ENCODE data around the gene COLEC12.

Gene COLEC12

DNA sequence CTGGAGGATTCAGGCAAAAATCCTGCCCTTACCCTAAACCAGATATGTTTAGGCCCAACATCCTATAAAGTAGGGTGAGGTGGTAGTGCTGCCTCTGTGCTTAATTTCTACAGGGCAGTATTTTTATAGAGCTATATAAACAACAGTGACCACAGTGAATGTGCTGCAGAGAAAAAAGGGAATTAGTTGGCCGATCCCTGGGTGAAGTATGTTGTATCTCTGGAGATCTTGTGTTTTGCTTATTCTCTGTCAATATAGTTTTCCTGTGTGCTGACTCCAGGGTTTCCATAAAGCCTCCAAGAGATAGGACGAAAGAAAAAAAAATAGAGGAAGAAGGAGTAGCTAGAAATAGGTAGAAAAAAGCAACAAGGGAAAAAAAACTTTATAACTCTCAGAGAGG is 143.7 kb downstream of the COLEC12 start:
- DNase-seq, result no peak
- intact Hi-C loops (cut with DNase I), result no loop called here

DNA sequence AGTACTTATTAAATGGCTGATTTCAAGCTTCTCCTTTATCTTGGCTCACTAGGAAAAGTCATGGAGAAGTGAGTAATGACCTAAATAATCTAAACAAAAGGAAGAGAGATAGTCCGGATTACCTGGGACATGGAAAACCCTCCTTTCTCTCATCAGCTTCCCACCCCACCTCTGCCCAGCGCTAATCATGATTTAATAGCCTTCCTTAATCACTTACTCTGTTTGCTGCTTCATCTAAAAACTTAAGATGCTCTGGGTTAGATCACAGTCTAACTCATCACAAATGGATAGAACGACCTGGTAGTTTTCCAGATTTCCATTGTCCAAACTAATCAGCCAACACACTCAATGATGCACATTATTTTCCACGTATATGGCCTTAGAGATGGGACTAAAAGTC is 144.8 kb downstream of the COLEC12 start:
- intact Hi-C loops (cut with DNase I), result no loop called here
- no peak for DNase-seq

DNA sequence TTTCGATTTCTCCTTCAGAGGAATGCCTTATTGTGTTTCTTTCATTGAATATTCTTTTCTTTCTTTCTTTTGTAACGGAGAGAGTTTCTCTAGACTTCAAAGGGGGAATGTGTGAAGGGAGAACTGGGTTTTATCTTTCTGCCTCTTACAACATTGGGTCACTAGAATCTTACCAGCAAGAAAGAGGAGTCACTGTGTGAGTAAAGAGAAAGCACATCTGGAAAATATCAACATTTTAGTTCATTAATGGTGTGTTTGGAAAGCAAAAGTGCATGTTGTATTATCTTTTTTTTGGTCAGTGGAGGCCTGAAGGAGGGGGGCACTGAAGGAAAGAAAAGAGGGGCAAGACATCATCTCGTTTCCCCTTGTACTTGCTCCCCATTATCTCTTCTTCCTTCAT is 146.0 kb downstream of the COLEC12 start:
- DNase-seq, result no peak
- intact Hi-C loops (cut with DNase I), result no loop called here

GRCh38 chr18:354003-354402 is 146.5 kb downstream of the COLEC12 start:
- intact Hi-C loops (cut with DNase I), result no loop called here
- no peak for DNase-seq

- DNase-seq, result no peak
- intact Hi-C loops (cut with DNase I), result no loop called here
Observed at GRCh38 chr18:352438-352837, 148.1 kb downstream of the COLEC12 start.

DNA sequence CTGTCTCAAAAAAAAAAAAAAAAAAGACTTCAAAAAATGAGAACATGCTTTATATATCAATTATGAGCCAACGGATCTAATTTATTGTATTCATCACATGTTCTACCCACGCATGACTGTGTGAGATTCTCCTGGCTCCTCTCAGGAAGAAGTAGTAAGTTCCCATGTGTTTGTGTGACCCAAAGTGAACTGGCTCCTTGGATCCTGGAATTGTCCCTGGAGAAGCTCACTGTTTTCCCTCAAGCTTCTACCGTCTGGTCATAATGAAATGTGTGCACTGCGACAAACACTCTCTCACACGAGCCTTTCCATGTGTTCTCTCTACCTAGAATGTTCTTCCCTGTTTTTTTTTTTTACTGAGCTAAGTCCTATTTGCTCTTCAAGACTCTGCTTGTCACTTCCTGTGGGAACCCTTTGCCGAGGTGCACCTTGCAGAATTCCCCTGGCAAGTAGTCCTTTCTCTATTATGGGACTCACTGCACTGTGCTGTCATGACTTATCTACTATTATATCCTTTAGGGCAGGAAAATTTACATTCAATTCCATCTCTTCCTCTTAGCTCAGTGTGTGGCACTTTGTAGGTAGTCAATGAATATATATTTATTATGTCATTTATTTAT is 149.4 kb downstream of the COLEC12 start:
- DNase-seq, result no peak
- intact Hi-C loops (cut with DNase I), result no loop called here

GRCh38 chr18:346600-346999 is 153.9 kb downstream of the COLEC12 start:
- intact Hi-C loops (cut with DNase I), result no loop called here
- no peak for DNase-seq

DNA sequence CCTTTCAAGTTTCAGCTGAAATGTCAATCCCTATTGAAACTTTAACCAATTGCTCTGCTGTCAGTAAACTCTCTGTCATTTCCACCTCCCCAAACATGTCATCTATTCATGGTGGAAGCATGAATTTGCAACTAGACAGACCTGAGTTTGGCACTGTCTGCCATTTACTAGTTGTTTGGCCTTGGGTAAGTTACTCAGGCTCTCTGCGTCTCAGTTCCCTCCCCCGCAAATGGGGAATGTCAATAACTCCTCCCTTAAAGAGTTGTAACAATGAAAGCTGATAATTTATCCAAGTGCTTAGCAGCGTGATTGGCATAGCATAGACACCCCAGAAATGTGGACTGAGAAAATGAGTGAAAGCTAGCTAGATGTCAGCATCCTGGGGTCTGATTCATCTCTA is 159.4 kb downstream of the COLEC12 start:
- intact Hi-C loops (cut with DNase I), result no loop called here

DNA sequence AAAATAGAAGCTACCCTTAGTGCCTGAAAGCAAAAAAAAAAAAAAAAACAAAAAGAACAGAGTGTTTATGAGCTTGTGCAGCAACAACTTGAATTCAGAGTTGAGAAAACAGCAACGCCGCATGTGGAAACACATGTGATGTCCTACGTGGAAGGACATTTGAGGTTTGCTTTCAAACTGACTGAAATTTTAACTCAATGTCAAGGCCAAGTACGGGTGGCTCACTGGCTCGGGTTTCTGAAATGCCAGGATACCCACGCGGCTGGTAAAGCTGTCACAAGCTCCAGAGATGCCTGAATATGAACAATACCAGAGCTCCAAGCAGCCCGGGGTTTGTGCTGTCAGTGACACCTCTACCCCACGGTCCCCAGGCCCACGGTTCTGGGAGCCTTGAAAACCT is 160.5 kb downstream of the COLEC12 start:
- no peak for DNase-seq
- intact Hi-C loops (cut with DNase I), result no loop called here

More for the DNA sequence above, 159.4 kb downstream of the COLEC12 start:
- no peak for DNase-seq

GRCh38 chr18:339200-339599 is 161.3 kb downstream of the COLEC12 start:
- intact Hi-C loops (cut with DNase I), result no loop called here
- no peak for DNase-seq

DNA sequence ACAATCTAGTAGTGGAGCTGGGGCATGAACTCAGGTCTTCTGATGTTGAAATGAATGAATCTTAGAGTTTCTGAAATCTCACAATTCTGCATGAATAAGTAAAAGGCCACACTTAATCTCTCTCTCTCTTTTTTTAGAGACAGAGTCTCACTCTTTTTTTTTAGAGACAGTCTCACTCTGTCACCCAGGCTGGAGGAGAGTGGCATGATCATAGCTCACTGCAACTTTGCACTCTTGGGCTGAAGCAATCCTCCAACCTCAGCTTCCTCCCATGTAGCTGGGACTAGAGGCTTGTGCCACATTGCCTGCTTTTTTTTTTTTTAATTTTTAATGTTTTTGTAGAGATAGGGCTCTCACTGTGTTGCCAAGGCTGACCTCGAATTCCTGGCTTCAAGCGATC is 163.8 kb downstream of the COLEC12 start:
- no peak for DNase-seq
- intact Hi-C loops (cut with DNase I), result no loop called here

- intact Hi-C loops (cut with DNase I), result no loop called here
- no peak for DNase-seq
Observed at GRCh38 chr18:335733-336132, 164.8 kb downstream of the COLEC12 start.

GRCh38 chr18:334575-335132 is 165.8 kb downstream of the COLEC12 start:
- DNase-seq, result no peak
- intact Hi-C loops (cut with DNase I), result no loop called here

GRCh38 chr18:332721-333510 is 167.6 kb downstream of the COLEC12 start:
- intact Hi-C loops (cut with DNase I), result no loop called here
- DNase-seq, result peak in 32 of 42 donors; percentile 8 to 72 (median 28)

GRCh38 chr18:332007-332406 is 168.5 kb downstream of the COLEC12 start:
- no peak for DNase-seq

GRCh38 chr18:331221-331821 is 169.2 kb downstream of the COLEC12 start:
- intact Hi-C loops (cut with DNase I), result no loop called here
- peak in 9 of 42 donors; percentile 9 to 52 (median 16) for DNase-seq

More at GRCh38 chr18:332007-332406, 168.5 kb downstream of the COLEC12 start:
- intact Hi-C loops (cut with DNase I), result no loop called here

DNA sequence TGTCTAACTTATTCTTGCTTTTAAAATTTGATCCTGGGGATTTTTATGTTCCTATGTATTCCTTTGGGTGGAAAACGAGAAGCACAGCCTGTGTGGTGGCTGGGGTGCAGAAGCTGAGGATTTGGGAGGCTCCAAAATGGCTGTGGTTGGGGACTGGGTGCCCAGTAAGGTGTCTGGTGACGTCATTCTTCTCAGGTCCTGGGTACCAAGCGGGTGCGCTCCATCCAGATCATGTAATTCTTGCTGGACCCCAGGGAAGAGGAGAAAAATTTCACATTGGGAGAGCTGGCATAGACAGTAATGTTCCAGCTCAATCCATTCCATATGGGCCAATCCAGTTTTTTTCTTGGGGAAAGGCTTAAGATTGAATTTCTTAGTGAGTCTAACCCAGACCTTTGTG is 171.6 kb downstream of the COLEC12 start:
- intact Hi-C loops (cut with DNase I), result no loop called here
- peak in 1 of 42 donors; percentile 12 for DNase-seq

GRCh38 chr18:326846-327245 is 173.7 kb downstream of the COLEC12 start:
- intact Hi-C loops (cut with DNase I), result no loop called here
- DNase-seq, result no peak

DNA sequence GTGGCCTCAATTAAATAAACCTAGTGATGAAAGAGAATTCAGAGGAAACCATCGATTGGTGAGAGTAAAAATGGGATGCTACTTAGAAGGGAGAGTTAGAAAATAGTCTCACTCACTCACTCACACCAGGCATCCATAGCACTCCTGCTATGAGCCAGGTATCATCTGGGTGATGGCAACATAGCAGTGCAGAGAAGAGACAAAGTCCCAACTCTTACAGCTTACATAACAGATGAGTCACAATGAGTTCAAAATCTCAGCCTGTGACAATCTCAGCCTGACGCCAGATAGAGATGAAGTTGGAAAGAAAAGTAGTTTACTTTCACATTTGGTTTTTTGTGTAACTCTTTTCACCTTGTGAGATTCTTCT is 177.3 kb downstream of the COLEC12 start:
- intact Hi-C loops (cut with DNase I), result no loop called here

DNA sequence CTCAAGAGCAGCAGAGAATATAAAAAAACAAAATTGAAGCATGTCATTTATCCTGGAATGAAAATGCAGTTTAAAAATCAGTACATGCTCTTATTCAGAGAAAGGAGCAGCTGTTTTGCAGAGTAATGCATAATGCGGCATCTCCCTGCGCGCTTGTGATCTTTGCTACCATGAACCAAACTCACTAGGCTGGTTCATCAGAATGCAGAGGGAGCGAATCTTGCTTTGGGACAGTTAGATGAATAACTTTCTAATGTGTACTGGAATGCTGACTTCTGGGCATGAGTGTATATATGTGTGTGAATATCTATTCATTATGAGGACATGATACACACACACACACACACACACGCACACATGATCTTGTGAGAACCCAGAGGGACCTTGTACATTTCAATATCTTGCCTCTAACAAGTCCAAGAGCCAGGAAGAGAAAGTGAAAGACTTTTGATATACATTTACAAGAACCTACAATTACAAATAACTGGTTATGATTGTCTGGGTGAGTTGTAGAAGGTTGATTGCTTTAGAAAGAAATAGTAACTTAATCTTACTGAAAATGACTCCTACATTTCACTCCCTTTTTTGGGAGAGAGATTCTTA is 178.5 kb downstream of the COLEC12 start:
- intact Hi-C loops (cut with DNase I), result no loop called here
- no peak for DNase-seq

More for the DNA sequence above, 177.3 kb downstream of the COLEC12 start:
- DNase-seq, result peak in 14 of 42 donors; percentile 9 to 72 (median 26)

All from head of caudate nucleus (tissue), 42 donors.